ENCODE results near the gene RSF1.
A peak's percentile ranks its signal among the peaks of the same experiment; 100 is the strongest.

Gene RSF1

DNA sequence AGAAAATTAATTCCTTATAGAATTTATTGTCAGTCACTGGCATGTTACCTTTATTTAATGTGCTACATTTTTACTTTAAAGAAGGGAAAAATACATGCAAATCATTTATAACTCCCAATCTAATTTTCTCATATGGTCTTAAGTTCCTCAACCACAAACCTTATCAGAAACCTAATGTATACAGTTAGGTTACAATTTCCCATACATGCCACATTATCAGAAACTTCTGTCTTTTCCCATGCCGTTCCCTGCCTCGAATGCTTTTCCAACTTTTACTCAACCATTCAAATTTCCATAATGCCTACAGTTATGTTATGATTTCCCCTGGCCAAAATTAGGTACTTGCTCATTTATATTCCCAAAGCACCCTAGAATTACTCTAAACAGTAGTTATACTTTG, 13.5 kb downstream of the RSF1 start:
- DNase-seq: no peak

DNA sequence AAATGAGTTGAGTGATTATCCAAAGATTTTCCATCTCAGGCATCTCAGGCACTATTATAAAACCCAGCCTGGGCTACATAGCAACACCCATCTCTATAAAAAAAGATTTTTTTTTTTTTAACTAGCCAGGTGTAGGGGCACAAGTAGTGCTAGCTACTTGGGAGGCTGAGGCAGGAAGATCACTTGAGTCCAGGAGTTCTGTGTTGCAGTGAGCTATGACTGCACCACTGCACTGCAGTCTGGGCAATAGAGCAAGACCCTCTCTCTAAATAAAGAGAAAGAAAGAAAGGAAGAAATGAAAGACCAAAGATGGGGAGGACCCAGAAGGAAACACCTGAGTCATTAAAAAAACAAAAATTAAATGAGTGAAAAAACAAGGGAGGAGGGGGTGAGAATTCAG, 14.1 kb downstream of the RSF1 start:
- DNase-seq: no peak

DNA sequence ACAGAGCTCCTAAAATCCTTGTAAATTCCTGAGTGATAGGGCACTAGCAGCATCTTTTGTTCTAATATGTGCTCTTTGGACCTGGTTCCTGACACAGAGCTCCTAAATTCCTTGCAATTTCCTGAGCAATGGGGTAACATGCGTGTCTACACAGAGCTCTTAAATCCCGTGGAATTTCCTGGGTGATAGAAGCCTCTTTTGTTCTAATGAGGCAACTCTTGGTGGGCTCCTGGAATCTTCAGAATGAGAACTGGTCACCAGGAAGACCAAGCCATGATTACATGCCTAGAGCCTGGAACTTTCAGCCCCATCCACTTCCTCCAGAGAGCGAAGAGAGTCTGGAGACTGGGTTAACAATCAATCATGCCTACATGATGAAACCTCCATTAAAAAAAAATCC, 19.0 kb downstream of the RSF1 start:
- no peak for DNase-seq

DNA sequence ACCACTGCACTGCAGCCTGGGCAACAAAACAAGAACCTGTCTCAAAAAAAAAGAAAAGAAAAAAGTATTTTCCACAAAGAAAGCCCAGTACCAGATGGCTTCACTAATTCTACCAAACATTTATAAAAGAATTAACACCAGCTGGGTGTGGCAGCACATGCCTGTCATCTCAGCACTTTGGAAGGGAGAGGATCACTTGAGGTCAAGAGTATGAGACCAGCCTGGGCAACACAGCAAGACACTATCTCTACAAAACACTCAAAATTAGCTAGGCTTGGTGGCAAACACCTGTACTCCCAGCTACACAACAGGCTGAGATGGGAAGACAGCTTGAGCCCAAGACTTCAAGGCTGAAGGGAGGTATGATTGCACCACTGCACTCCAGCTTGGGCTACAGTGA, 20.1 kb downstream of the RSF1 start:
- DNase-seq: no peak

DNA sequence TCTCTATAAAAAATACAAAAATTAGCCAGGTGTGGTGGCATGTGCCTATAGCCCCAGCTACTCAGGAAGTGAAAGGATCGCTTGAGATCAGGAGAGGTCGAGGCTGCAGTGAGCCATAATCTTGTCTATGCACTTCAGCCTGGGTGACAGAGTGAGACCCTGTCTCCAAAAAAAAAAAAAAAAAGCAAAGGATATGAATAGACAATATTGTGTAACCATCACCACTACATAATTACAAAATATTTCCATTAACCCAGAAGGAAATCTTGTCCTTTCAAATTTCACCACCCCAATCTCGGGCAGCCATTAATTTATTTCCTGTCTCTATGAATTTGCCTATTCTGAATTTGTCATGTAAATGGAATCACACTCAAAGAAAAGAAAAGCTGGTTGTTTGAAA, 21.2 kb downstream of the RSF1 start:
- DNase-seq: no peak

DNA sequence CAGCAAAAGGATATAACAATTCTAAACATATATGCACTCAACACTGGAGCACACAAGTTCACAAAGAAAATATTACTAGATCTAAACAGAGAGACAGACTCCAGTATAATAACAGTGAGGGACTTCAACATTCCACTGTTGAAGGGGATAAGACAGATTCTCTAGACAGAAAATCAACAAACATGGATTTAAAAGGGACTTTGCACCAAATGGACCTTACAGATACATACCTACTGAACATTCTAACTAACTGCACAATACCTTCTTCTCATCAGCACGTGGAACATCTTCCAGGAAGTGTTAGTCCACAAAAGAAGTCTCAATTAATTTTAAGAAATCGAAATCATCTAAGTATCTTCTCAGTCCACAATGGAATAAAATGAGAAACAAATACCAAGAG, 26.6 kb downstream of the RSF1 start:
- no peak for DNase-seq

DNA sequence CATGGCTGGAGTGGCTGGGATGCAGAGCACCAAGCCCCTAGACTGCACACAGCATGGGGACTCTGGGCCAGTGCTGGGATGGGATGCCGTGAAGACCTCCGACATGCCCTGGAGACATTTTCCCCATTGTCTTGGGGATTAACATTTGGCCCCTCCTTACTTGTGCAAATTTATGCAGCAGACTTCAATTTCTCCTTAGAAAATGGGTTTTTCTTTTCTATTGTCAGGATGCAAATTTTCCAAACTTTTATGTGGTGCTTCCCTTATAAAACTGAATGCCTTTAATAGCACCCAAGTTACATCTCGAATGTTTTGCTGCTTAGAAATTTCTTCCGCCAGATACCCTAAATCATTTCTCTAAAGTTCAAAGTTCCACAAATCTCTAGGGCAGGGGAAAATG, 29.2 kb downstream of the RSF1 start:
- no peak for DNase-seq

DNA sequence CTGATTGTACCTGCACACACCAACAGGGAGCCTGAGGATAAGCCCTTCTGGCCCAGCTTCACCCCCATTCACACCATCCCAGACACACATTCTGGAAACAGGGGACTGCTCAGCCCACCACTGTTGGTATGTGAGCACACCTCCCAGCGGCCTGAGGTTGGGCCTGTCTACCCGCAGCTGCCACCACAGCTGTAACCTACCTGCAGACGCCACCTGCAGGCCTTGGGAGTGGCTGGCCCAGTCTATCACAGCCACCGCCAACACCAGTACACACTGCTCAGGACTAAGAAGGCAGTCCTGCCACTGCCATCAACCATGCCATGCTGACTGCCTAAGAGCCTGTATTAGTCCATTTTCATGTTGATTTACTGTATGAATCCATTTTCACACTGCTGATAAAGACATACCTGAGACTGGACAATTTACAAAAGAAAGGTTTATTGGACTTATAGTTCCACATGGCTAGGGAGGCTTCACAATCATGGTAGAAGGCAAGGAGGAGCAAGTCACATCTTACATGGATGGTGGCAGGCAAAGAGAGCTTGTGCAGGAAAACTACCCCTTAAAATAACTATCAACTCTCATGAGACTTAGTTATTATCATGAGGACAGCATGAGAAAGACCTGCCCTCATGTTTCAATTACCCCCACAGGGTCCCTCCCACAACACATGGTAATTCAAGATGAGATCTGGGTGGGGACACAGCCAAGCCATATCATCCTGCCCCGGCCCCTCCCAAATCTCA, 30.6 kb downstream of the RSF1 start:
- no peak for DNase-seq

DNA sequence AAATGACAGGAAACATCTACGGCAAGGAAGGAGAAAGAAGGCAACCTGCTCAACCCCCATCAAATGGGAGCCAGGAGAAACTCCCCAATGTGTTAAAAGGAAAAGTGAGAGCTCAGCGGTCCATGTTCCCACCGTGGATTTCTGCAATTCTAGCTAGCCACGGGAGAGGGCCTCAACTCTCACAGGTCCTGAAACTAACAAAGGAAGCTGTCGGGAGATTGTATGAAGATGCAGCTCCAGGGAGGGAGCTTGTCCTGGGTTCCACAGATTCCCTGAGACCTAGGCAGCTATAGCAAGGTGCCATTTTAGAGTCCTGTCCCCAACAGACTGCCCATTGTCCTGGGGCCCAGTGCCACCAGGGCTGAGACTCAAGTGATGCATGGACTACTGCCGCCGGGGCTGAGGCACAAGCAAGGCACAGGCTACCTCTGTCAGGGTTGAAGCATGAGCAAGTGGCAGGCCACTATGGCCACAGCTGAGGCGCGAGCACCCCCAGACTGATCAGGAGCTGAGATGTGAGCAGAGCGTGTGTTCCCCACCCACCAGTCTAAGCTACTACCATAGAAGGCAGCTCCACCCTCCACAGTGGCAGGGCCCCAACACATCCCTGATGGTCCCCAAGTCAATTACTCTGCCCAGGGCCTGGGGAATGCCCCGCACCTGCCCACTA, 31.3 kb downstream of the RSF1 start:
- DNase-seq: no peak

DNA sequence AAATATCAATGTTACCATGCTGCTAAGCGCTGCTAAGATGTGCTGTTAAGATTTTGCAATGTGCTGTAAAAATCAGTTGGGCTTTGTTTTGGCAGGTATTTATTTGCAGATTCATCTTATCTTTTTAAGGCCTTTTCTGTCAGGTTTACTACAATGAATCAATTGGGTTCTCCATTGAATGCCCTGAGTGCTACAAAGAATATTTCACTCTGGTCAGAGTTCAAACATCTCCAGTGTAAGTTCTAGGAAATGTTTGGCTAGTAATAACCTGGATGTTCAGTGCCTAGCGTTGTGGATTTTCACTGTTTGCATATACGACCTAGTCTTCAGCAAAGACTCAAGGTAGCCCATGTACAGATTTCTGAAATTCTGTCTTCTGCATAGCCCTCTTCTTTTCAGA, 36.0 kb downstream of the RSF1 start:
- DNase-seq: no peak

DNA sequence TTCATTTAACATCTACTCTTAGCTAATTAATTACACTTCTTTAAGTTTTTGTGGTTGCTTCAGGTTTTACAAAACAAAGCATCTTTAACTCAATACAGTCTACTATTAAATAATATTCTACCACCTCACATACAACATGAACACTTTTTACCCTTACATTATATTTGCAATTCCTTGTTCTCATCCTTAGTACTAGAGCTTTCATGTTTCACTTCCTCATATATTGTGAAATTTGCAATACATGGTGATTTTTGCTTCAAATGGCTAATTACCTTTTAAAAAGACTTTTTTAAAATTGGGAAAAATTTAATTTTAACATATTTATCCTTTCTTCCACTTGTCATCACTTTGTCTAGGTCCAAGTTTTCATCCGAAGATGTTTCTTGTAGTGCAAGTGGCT, 37.5 kb downstream of the RSF1 start:
- DNase-seq: no peak

DNA sequence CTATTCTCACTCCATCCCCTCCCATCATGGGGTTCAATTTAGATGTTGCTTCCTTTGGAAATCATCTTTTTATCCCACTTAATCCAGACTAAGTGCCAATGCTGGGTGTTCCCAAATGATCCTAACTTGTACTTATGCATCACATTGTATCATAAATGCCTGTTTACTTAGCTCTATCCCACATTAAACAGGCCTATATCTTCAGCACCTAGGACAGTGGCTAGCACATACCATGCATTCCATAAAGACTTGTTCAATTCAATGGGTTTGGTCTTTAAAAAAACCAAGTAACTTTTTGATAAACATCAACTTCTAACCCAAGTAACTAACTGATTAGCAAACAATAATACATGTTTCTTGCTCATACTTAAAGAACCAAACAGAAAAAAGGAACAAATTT, 40.6 kb downstream of the RSF1 start:
- no peak for DNase-seq

DNA sequence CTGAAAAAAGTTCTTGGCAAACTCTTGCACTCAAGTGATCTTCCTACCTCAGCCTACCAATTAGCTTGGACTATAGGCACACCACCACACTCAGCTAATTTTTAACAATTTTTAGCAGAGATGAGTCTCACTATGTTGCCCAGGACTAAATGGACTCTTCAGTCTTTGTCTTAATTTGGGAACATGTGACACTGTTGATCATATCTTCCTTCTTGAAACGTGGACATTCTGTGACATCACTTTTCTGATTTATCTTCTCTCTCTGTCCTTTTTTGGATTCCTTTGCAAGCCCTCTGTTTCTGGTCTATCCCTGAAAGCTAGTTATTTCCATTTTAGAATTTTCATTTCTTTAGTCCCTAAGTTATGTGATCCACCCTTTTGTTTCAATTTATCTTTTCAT, 42.0 kb downstream of the RSF1 start:
- DNase-seq: no peak

DNA sequence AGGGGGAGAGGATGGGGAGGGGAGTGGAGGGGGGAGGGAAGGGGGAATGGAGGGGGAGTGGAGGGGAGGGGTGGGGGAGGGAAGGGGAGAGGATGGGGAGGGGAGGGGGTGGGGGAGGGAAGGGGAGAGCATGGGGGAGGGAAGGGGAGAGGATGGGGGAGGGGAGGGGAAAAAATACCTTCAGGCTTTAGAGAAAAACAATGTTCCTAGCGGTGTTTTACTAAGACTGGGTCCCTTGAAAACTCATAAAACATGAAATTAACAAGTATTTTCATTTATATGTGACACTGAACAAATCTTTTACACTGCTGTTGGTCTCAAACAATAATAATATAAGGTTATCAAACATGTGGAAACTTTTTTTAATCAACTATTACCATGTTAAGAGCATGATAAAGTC, 42.4 kb downstream of the RSF1 start:
- DNase-seq: no peak

DNA sequence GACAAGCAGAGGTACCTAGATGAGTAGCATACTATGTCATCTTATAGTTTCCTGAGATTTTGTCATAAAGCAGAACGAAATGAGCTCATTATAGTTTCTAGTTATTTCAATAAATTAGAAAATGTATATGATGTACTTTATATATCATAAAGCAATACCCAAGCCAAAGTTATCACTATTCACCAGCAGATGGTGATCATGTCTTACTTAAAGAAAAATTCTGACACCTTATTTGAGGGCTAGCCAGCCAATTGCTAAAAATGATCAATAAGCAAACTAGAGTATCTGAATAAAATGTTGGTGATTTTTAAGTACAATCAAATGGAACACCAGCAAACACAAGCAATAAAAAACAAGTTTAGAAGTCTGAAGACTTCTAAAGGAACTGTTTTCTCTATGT, 44.1 kb downstream of the RSF1 start:
- peak; percentile 33 for DNase-seq

DNA sequence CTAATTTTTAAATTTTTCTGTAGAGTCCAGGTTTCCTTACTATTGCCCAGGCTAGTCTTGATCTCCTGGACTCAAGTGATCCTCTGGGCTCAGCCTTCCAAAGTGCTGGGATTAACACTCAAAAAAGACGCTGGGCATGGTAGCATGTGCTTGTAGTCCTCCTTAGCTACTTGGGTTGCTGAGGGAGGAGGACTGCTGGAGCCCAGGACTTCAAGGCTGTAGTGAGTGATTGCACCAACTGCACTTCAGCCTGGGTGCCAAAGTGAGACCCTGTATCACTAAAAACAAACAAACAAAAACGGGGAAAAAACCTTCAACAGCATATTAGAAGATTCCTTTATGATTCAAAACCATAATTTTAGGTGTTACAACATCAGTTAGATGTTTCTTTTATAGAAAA, 44.6 kb downstream of the RSF1 start:
- no peak for DNase-seq

DNA sequence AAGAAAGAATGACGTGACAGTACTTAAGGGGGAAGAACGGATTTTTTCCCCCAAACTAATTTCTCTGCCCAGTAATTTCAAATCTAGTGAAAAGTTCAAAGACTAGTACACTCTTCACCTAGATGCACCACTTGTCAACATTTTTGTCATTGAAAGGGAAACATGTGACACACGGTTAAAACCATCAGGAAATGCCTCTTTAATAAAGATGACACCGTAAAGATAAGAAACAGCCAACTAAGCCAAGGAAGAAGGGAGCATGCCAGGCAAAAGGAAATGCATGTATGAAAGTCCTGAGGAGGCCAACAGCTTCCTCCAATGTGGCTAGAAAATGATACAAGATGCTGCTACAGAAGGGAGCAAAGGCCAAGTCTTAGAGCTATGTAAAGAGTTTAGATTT, 49.4 kb downstream of the RSF1 start:
- DNase-seq: no peak

DNA sequence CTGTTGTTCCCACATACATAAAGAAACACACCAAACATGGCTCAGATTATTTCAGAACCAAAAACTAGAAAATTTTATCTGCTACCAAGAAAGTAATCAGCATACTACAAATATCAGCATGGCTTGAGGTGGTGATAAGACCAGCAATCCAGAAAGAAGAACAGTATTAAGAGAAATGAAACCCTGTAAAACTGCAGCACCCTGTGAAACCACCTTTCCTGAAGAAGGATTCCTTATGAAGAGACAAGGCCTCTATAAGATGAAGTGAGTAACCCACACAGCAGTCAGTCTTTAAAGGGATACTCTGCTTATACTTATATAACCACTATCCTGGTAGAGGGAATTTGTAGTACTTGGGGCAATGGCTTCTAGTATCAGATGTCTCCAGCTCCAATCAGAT, 49.9 kb downstream of the RSF1 start:
- no peak for DNase-seq

DNA sequence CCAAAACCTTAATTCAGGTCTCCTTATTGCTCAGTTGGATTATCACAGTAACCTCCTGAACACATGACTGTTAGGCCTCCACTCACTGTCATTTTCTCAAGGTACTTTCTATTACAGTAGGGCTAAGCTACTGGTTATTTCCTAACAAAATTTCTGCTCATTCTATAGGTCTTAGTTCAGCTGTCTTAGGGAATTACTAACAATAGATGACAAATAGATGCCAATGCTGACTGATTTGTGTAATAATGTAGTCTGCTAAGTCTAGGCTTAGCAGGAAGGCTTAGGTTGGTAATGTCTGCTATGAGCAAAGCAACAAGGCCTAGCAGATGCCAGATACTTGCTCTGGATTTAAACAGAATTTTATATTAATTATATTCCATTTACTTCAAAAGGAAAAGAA, 58.1 kb downstream of the RSF1 start:
- DNase-seq: no peak

DNA sequence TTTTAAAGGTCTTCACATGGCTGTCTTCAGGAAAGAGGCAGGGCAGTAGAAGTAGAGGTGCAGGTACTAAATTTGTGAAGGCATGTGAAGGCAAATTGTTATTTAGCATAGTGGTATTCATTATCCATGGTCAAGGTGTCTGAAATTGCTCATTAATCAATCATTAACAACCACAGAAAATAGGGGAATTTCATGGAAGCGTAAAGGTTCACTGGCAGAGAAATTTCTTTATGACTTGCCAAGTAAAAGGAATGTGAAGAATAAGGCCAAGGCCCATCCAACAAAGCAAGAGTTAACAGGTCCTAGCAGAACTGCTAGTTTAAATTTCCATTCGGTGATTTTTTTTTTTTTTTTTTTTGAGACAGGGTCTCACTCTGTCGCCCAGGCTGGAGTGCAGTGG, 59.0 kb downstream of the RSF1 start:
- no peak for DNase-seq

DNA sequence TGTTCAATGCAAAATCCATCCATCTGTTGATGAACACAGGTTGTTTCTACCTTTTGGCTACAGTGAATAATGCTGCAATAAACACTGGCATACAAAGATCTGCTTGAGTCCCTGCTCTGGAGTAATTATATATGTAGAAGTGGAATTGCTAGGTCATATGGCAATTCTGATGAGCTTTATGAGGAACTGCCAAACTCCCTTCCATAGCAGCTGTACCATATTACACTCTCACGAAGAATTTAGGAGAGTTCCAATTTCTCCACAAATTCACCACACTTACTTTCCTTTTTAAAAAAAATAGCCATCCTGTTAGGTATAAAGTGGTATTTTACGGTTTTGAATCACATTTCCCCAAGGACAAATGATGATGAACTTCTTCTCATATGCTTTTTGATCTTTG, 62.2 kb downstream of the RSF1 start:
- no peak for DNase-seq

DNA sequence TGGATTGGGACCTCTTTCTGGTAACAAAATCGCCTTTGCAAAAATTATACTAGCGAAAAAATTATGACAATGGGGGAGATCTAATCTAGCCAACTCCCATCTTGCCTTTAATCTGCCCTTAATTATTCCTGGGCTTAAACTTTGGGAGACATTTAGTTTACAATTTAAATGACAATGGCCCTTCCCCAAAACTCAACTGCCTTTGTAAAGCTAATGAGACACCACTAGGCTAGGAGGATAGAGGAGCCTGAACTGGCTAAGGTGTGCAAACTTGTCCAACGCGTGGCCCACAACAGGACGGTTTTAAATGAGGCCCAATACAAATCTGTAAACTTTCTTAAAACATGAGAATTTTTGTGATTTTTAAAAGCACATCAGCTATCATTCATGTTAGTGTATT, 67.3 kb downstream of the RSF1 start:
- DNase-seq: no peak

DNA sequence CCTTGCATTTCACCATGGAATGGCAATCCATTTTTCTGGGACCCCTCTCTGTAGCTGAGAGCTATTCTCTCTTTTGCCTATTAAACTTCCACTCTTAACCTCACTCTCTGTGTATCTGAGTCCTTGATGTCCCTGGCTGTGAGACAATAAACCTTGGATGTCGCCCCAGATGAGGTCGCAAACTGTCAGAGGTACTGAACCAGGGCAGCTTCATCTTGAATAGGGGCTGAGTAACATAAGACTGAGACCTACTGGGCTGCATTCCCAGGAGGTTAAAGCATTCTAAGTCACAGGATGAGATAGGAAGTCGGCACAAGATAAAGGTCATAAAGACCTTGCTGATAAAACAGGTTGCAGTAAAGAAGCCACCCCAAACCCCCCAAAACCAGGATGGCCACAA, 68.0 kb downstream of the RSF1 start:
- DNase-seq: no peak

DNA sequence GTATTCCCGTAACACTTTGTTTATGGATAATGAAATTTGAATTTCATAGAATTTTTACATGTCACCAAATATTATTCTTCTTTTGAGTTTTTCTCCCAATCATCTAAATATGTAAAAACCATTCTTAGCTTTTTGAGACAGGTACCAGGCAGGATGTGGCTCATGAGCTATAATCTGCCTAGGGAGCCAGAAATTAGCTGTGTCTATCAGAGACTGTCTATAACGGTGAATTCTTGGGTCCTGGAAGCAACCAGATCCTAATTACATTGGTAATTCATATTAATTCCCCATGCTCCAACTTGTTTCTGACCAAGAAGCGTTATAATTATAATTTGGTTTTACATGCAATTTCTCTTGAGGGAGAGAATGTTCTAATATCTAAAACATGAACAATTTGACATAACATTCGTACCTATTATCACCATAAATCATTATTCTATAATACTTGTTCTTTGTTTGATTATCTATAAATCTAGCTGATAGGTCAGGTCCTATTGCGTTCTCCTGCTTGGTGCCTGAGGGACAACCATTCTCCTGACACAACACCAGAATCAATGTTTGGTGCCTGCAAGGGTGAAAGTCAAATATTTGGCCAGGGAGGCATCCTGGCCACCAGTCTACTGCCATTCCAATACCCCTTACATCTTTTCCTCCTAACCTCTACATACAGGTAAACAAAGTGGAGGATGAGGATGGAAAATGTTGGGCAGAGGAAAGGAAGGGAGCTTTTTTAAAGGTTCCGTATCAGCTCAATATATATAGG, 69.9 kb downstream of the RSF1 start:
- no peak for DNase-seq

All from activated CD4-positive, alpha-beta T cell treated with anti-CD3 and anti-CD28 coated beads, Interleukin-10, Interleukin-2, amounts not matched to agents 100 ng/mL and 50 ng/mL, durations not matched to agents 16 hours and 8 hours (primary cell).